ENCODE results near the gene CYBC1.

DNA sequence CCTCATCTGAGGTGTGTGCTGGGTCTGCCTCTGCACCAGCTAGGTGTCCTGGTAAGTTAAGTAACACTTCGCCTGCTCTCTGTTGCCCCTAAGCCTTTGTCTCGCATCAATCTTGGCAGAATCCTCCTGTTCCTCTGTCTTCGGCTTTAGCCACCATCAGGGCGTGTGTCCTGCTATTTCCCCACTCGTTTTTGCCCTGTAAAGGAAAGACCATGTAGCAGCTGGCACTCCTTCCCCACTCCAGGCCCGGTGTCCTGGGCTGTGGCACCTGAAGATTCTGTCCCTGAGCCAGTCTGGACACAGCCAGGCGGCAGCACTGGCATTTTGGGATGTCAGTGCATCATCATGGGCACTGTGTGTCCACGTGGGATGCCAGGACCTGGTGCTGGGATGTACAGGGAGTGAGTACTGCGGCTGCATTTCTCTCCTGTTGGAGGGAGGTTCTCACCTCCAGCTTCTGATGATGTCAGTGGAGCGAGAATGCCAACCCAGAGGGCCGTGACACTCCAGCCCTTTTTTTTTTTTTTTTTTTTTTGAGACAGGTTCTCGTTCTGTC lies 42.8 kb upstream of the CYBC1 start:
- TF ChIP-seq, protein P1, sequence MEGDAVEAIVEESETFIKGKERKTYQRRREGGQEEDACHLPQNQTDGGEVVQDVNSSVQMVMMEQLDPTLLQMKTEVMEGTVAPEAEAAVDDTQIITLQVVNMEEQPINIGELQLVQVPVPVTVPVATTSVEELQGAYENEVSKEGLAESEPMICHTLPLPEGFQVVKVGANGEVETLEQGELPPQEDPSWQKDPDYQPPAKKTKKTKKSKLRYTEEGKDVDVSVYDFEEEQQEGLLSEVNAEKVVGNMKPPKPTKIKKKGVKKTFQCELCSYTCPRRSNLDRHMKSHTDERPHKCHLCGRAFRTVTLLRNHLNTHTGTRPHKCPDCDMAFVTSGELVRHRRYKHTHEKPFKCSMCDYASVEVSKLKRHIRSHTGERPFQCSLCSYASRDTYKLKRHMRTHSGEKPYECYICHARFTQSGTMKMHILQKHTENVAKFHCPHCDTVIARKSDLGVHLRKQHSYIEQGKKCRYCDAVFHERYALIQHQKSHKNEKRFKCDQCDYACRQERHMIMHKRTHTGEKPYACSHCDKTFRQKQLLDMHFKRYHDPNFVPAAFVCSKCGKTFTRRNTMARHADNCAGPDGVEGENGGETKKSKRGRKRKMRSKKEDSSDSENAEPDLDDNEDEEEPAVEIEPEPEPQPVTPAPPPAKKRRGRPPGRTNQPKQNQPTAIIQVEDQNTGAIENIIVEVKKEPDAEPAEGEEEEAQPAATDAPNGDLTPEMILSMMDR (IDR thresholded peaks at IDR 0.05; ENCODE audit: low read length), result no peak
- TF ChIP-seq EZH2 (IDR thresholded peaks at IDR 0.05; ENCODE audit: borderline replicate concordance, low read length), result no peak

All from OCI-LY1 (cell line).